A549 (cell line): ENCODE data around the gene AIF1. TPM values are rescaled to one million over a fixed set of nuclear protein-coding genes. Genes with fewer than 3 reads are reported as not detected.

Source experiments
- ATAC-seq, 2 experiments: fragments of 200-7000 bp in 1 of 2; fragments of >200 bp in 1 of 2; cut with Nextera tagmentation in 1 of 2; cut with Tn5 transposase in 1 of 2; 3 replicates each; pipeline versions ENCODE4 v1.8.0 to v1.9.1; 2018 to 2020; ENCODE audit warnings: mild to moderate bottlenecking in 1 of 2, moderate library complexity in 1 of 2
- CTCF ChIA-PET: fragments of 300-600 bp; sonication (Branson Sonifier 250); formaldehyde crosslinking; extraction: SDS; loops from one replicate; lab custom pipeline; 2021; ENCODE audit warnings: antibody characterized with exemption, inconsistent platforms; lab: Yijun Ruan, JAX
- POLR2A ChIA-PET: fragments of 350-600 bp; formaldehyde crosslinking; extraction: SDS; loops from one replicate; lab custom pipeline; 2021; ENCODE audit warnings: antibody characterized with exemption, inconsistent platforms; lab: Yijun Ruan, JAX
- DNase-seq, 2 experiments: peaks; one replicate each; pipeline versions ENCODE4 v3.0.0 to v3.0.0-alpha.2; 2011 to 2016; ENCODE audit warnings: low read depth in 1 of 2, low spot score in 1 of 2
- FAIRE-seq: peaks from 2 replicates; lab custom pipeline; 2011; peaks lifted over from hg19 to GRCh38; lab: Jason Lieb, UNC
- H3K27ac ChIP-seq, 2 experiments: fragments of >200 bp; sonication (Bioruptor Twin); formaldehyde crosslinking; 3 replicates each; pipeline ENCODE4 v1.5.1; 2016 to 2017
- H3K4me1 ChIP-seq: fragments of >200 bp; sonication (Bioruptor Twin); formaldehyde crosslinking; 3 replicates; pipeline ENCODE4 v1.6.1; 2016
- H3K4me2 ChIP-seq: fragments of >200 bp; sonication (Bioruptor Twin); formaldehyde crosslinking; 3 replicates; pipeline ENCODE4 v1.6.1; 2016
- H3K4me3 ChIP-seq: fragments of >200 bp; sonication (Bioruptor Twin); formaldehyde crosslinking; 3 replicates; pipeline ENCODE4 v1.5.1; 2016
- H3K9me3 ChIP-seq: fragments of >200 bp; sonication (Bioruptor Twin); formaldehyde crosslinking; 3 replicates; pipeline ENCODE4 v1.6.1; 2016
- CEBPB ChIP-seq, 2 experiments: fragments of >200 bp in 1 of 2; sonication (Bioruptor Twin) in 1 of 2; formaldehyde crosslinking in 1 of 2; IDR thresholded peaks; 2 replicates each; pipeline ENCODE4 v1.6.1; 2012 to 2016
- CHD4 ChIP-seq: fragments of 200-600 bp; sonication (generic); IDR thresholded peaks from 2 replicates; pipeline ENCODE4 v1.6.1; 2016; ENCODE audit warnings: antibody characterized with exemption, mild to moderate bottlenecking, borderline replicate concordance
- FOSB ChIP-seq: fragments of 250-450 bp; sonication (Bioruptor Pico); IDR thresholded peaks from 2 replicates; pipeline ENCODE4 v1.5.0; 2020; ENCODE audit warnings: mild to moderate bottlenecking, moderate library complexity
- HDAC2 ChIP-seq: fragments of 200-600 bp; sonication (generic); IDR thresholded peaks from 2 replicates; pipeline ENCODE4 v1.6.1; 2016
- KDM1A ChIP-seq: fragments of 200-600 bp; sonication (generic); IDR thresholded peaks from 2 replicates; pipeline ENCODE4 v1.6.1; 2016; ENCODE audit warnings: low read depth, mild to moderate bottlenecking
- PHF8 ChIP-seq: fragments of 200-600 bp; sonication (generic); IDR thresholded peaks from 2 replicates; pipeline ENCODE4 v1.6.1; 2016; ENCODE audit warnings: low read depth, mild to moderate bottlenecking, antibody characterized with exemption, moderate library complexity, borderline replicate concordance
- RAD21 ChIP-seq, 2 experiments: fragments of >200 bp in 1 of 2; sonication (Bioruptor Twin) in 1 of 2; formaldehyde crosslinking in 1 of 2; IDR thresholded peaks in 1 of 2; conservative IDR thresholded peaks in 1 of 2; 2 replicates in 1 of 2; 3 replicates in 1 of 2; pipeline ENCODE4 v1.6.1; 2012 to 2018; ENCODE audit warnings: inconsistent platforms in 1 of 2
- RFX5 ChIP-seq: fragments of 450-650 bp; IDR thresholded peaks from 2 replicates; pipeline ENCODE4 v1.7.1; 2014; ENCODE audit warnings: antibody characterized with exemption, mild to moderate bottlenecking, moderate library complexity
- SMC3 ChIP-seq: fragments of >200 bp; sonication (Bioruptor Twin); formaldehyde crosslinking; IDR thresholded peaks from 3 replicates; pipeline ENCODE4 v1.6.1; 2018; ENCODE audit warnings: inconsistent platforms
- WGBS: methylation state at CpG from one replicate; pipeline ENCODE4 v1.1.6; 2017; ENCODE audit errors: missing lambda C conversion rate; 5-methylcytosine and 5-hydroxymethylcytosine counted together
- polyA plus RNA-seq, 4 experiments: library from polyadenylated mRNA; depleted of rRNA in 3 of 4; stranded (reverse); fragments of >200 nt; fragmentation: RNase III in 1 of 4; extraction: RNeasy Plus Mini Kit Qiagen cat#74134 plus additional on column Dnase treatment in 1 of 4; gene quantifications; 2 replicates in 3 of 4; 3 replicates in 1 of 4; pipeline ENCODE4 v1.2.3, GENCODE V29; 2011 to 2017
- TF ChIP-seq, protein P1 (sequence below): fragments of 200-600 bp; sonication (generic); IDR thresholded peaks from 2 replicates; pipeline ENCODE4 v1.6.1; 2016; ENCODE audit warnings: antibody characterized with exemption, mild to moderate bottlenecking, moderate library complexity
- TF ChIP-seq, protein P2 (sequence below): IDR thresholded peaks from 2 replicates; pipeline ENCODE4 v1.6.1; 2012
- TF ChIP-seq, protein P3 (sequence below): fragments of 250-450 bp; sonication (Bioruptor Pico); IDR thresholded peaks from 2 replicates; pipeline ENCODE4 v1.5.0; 2020; ENCODE audit warnings: low read depth, mild to moderate bottlenecking, moderate library complexity

Gene AIF1
- polyA plus RNA-seq, 2 of the 4 experiments (the other 2 are of a cell fraction) = not detected

DNA sequence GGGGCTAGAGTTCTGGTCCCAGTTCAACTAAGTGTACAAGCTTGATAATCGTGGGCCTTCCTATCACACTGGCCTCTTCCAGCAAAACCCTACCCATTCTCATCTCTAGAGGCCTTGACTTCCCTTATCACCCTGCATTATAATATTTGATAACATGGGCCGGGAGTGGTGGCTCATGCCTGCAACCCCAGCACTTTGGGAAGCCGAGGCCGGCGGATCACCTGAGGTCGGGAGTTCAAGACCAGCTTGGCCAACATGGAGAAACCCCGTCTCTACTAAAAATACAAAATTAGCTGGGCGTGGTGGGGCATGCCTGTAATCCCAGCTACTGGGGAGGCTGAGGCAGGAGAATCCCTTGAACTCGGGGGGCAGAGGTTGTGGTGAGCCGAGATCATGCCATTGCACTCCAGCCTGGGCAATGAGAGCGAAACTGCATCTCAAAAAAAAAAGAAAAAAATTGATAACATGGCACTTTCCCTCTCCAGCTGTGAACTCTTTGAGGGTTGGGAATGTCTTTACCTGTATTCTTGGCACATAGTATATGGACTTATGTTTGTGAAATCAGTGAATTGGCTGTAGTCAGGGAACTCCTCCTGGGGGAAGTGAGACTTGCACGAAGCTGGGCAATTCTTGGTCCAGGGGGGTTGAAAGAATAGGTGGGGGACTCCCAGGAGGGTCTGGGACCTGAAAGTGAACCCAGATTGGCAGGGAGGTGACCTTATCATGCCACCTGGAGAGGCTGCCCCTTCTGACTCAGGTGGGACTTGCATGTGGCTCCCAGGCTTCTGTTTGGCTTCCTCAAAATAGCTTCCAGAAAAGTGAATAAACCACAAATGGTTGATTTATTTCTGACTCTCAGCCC, 46.5 kb downstream of the AIF1 start:
- FAIRE-seq (no peak), DNase-seq (no peak), ATAC-seq (no peak)
- TF ChIP-seq KDM1A (no peak), PHF8 (no peak), HDAC2 (no peak), RAD21 (conservative IDR thresholded peaks at IDR 0.05 in 1 of 2, IDR thresholded peaks at IDR 0.05 in 1 of 2) (no peak), CEBPB (IDR thresholded peaks at IDR 0.05) (no peak)
- TF ChIP-seq, protein P1, sequence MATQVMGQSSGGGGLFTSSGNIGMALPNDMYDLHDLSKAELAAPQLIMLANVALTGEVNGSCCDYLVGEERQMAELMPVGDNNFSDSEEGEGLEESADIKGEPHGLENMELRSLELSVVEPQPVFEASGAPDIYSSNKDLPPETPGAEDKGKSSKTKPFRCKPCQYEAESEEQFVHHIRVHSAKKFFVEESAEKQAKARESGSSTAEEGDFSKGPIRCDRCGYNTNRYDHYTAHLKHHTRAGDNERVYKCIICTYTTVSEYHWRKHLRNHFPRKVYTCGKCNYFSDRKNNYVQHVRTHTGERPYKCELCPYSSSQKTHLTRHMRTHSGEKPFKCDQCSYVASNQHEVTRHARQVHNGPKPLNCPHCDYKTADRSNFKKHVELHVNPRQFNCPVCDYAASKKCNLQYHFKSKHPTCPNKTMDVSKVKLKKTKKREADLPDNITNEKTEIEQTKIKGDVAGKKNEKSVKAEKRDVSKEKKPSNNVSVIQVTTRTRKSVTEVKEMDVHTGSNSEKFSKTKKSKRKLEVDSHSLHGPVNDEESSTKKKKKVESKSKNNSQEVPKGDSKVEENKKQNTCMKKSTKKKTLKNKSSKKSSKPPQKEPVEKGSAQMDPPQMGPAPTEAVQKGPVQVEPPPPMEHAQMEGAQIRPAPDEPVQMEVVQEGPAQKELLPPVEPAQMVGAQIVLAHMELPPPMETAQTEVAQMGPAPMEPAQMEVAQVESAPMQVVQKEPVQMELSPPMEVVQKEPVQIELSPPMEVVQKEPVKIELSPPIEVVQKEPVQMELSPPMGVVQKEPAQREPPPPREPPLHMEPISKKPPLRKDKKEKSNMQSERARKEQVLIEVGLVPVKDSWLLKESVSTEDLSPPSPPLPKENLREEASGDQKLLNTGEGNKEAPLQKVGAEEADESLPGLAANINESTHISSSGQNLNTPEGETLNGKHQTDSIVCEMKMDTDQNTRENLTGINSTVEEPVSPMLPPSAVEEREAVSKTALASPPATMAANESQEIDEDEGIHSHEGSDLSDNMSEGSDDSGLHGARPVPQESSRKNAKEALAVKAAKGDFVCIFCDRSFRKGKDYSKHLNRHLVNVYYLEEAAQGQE = no peak
- TF ChIP-seq, protein P2, sequence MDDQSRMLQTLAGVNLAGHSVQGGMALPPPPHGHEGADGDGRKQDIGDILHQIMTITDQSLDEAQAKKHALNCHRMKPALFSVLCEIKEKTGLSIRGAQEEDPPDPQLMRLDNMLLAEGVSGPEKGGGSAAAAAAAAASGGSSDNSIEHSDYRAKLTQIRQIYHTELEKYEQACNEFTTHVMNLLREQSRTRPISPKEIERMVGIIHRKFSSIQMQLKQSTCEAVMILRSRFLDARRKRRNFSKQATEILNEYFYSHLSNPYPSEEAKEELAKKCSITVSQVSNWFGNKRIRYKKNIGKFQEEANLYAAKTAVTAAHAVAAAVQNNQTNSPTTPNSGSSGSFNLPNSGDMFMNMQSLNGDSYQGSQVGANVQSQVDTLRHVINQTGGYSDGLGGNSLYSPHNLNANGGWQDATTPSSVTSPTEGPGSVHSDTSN = no peak
- Histone ChIP-seq H3K4me3 (peak overlapping the region; percentile 91; the same call in 2 of the 3 replicates), H3K27ac (peak overlapping the region; percentile 93 to 99), H3K9me3 (no peaks in the 10 kb centered on the region), H3K4me1 (peaks cover 31% of the 10 kb centered on the region), H3K4me2 (peak overlapping the region; percentile 99)
- ChIA-PET POLR2A (interaction anchor here (0.7 to 1.5 kb wide), 7 partner anchors 9 to 166 kb away, joined by 3 to 11 read pairs (median 4); partner anchors contain the start of genes BAG6, HSPA1A, HSPA1B and HSPA1L), CTCF (interaction anchor here (0.6 to 1.5 kb wide), 4 partner anchors 9 to 314 kb away, joined by 3 to 4 read pairs (median 4); partner anchors contain the start of gene BAG6)
- WGBS = 83% methylated on average over 10 of the region's 12 CpGs

DNA sequence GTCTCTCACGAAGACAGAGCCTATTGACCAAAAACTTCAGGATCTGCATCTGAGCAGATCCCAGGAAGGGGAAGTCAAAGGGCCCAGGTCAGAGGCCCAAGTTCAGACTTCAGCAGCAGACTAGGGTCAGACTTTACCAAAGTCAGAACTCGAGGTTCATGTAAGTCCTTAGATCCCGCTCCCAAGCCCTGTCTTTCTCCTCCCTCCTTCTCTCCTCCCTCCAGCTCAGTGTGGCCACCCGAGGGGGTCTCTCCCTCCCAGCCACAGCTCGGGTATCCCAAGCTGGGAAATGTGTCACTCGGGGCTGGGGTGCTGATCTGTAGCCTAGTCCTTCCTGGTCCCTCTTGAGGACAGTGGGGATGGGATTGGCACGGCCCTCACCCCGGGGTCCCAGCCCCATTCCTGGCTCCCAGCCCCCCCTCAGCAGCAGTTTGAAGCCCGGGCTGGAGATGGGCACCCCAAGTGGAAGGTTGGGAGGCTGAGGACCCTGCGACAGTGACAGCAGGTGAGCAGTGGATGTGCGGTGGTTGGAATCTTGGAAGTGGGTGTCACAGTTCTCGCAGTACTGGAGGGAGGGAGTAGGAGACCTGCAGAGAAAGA, 47.2 kb downstream of the AIF1 start:
- POLR2A ChIA-PET = interaction anchor here (0.9 kb wide), 1 partner anchor 10 kb away, joined by 3 read pairs; the partner anchor contains the start of gene BAG6
- WGBS = 80% methylated on average over 9 of the region's 12 CpGs
- H3K27ac ChIP-seq = no peak overlapping the region
- no peak for TF ChIP-seq SMC3
- no peak for TF ChIP-seq RFX5
- TF ChIP-seq, protein P3, sequence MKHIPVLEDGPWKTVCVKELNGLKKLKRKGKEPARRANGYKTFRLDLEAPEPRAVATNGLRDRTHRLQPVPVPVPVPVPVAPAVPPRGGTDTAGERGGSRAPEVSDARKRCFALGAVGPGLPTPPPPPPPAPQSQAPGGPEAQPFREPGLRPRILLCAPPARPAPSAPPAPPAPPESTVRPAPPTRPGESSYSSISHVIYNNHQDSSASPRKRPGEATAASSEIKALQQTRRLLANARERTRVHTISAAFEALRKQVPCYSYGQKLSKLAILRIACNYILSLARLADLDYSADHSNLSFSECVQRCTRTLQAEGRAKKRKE = no peak
- TF ChIP-seq CHD4 = no peak
- no peak for TF ChIP-seq FOSB (CRISPR knock-in tag)
- no peak for TF ChIP-seq PHF8
- CTCF ChIA-PET = interaction anchor here (0.6 to 1.9 kb wide), 4 partner anchors 9 to 117 kb away, joined by 3 to 12 read pairs (median 4); partner anchors contain the start of gene BAG6
- FAIRE-seq = no peak
- no peak for DNase-seq
- H3K4me1 ChIP-seq = peaks cover 36% of the 10 kb centered on the region
- H3K9me3 ChIP-seq = no peaks in the 10 kb centered on the region
- ATAC-seq = no peak
- no peak overlapping the region for H3K4me3 ChIP-seq
- H3K4me2 ChIP-seq = no peak overlapping the region
